IMR-90 (cell line): Measurements from ENCODE around the gene GLB1L. TPM values are rescaled to one million over a fixed set of nuclear protein-coding genes. Genes with fewer than 3 reads are reported as not detected.

Experiments used
- ATAC-seq: fragments of 200-7000 bp; cut with Tn5 transposase; 2 replicates; pipeline ENCODE4 v1.9.1; 2020; ENCODE audit warnings: low read depth, mild to moderate bottlenecking, moderate library complexity
- BruUV-seq: library from RNA; stranded (reverse); fragments of 400-500 nt; replicated peaks from 2 replicates; lab custom pipeline; 2021; lab: Mats Ljungman, UMichigan
- CTCF ChIA-PET: fragments of 300-600 bp; formaldehyde crosslinking; extraction: SDS; loops from one replicate; lab custom pipeline; 2021; ENCODE audit warnings: antibody characterized with exemption; lab: Yijun Ruan, JAX
- POLR2A ChIA-PET: fragments of 300-600 bp; sonication (Branson Sonifier 250); formaldehyde crosslinking; loops from one replicate; lab custom pipeline; 2022; ENCODE audit warnings: antibody characterized with exemption; ENCODE audit not compliant: unreplicated experiment; lab: Charles Lee
- DNase-seq: peaks from one replicate; pipeline ENCODE4 v3.0.0; 2013
- H2AFZ ChIP-seq: replicated peaks from 2 replicates; pipeline ENCODE3; 2013; ENCODE audit warnings: low read length, mild to moderate bottlenecking; ENCODE audit not compliant: poor library complexity
- H2AK5ac ChIP-seq: 2 replicates; pipeline ENCODE4 v1.6.1; 2013; ENCODE audit warnings: low read depth, low read length, inconsistent platforms
- H2AK9ac ChIP-seq: replicated peaks from 2 replicates; pipeline ENCODE3; 2013; ENCODE audit warnings: mild to moderate bottlenecking, low read depth, low read length, moderate library complexity; ENCODE audit not compliant: poor library complexity
- H2BK120ac ChIP-seq: 2 replicates; pipeline ENCODE4 v1.6.1; 2013; ENCODE audit warnings: low read depth, low read length, inconsistent platforms
- H2BK15ac ChIP-seq: 3 replicates; pipeline ENCODE4 v1.6.1; 2013; ENCODE audit warnings: low read depth, low read length, inconsistent platforms
- H2BK20ac ChIP-seq: 2 replicates; pipeline ENCODE4 v1.6.1; 2013; ENCODE audit warnings: low read depth, mild to moderate bottlenecking, inconsistent platforms, low read length, moderate library complexity
- H2BK5ac ChIP-seq: 2 replicates; pipeline ENCODE4 v1.6.1; 2013; ENCODE audit warnings: mild to moderate bottlenecking, low read depth, low read length, inconsistent platforms; ENCODE audit not compliant: poor library complexity, severe bottlenecking
- H3K14ac ChIP-seq: replicated peaks from 2 replicates; pipeline ENCODE4 v1.6.1; 2013; ENCODE audit warnings: low read depth, low read length, inconsistent platforms
- H3K18ac ChIP-seq: 2 replicates; pipeline ENCODE4 v1.6.1; 2013; ENCODE audit warnings: low read depth, low read length, control low read depth
- H3K23ac ChIP-seq: 2 replicates; pipeline ENCODE4 v1.6.1; 2013; ENCODE audit warnings: low read depth, low read length, inconsistent platforms
- H3K27ac ChIP-seq: 2 replicates; pipeline ENCODE4 v1.5.1; 2013; ENCODE audit warnings: mild to moderate bottlenecking, control low read depth, low read length; ENCODE audit not compliant: insufficient read depth
- H3K27me3 ChIP-seq: 2 replicates; pipeline ENCODE4 v1.6.1; 2013; ENCODE audit warnings: low read length; ENCODE audit not compliant: control insufficient read depth, insufficient read depth
- H3K36me3 ChIP-seq: 2 replicates; pipeline ENCODE4 v1.6.1; 2013; ENCODE audit warnings: low read length, mixed read lengths; ENCODE audit not compliant: control insufficient read depth, insufficient read depth
- H3K4ac ChIP-seq: 2 replicates; pipeline ENCODE4 v1.6.1; 2013; ENCODE audit warnings: low read depth, low read length, inconsistent platforms
- H3K4me1 ChIP-seq: 2 replicates; pipeline ENCODE4 v1.6.1; 2013; ENCODE audit warnings: low read length, mixed read lengths; ENCODE audit not compliant: control insufficient read depth, insufficient read depth
- H3K4me2 ChIP-seq: 2 replicates; pipeline ENCODE4 v1.6.1; 2013; ENCODE audit warnings: low read depth, mild to moderate bottlenecking, control low read depth, low read length, moderate library complexity
- H3K4me3 ChIP-seq: 2 replicates; pipeline ENCODE4 v1.5.1; 2013; ENCODE audit warnings: low read depth, mild to moderate bottlenecking, control low read depth, low read length, moderate library complexity; ENCODE audit not compliant: insufficient read depth
- H3K56ac ChIP-seq: 2 replicates; pipeline ENCODE4 v1.6.1; 2013; ENCODE audit warnings: low read length, inconsistent platforms; ENCODE audit not compliant: insufficient read depth; ENCODE audit errors: extremely low read depth
- H3K79me1 ChIP-seq, 2 experiments: 2 replicates each; pipeline ENCODE4 v1.6.1; 2013; ENCODE audit warnings: low read length in 2 of 2, inconsistent platforms in 1 of 2, low read depth in 1 of 2
- H3K9ac ChIP-seq: 2 replicates; pipeline ENCODE4 v1.6.1; 2013; ENCODE audit warnings: low read depth, low read length, control low read depth
- H3K9me1 ChIP-seq: 2 replicates; pipeline ENCODE4 v1.6.1; 2013; ENCODE audit warnings: low read length, inconsistent platforms; ENCODE audit not compliant: insufficient read depth
- H3K9me3 ChIP-seq: 2 replicates; pipeline ENCODE4 v1.6.1; 2013; ENCODE audit warnings: low read length; ENCODE audit not compliant: control insufficient read depth, insufficient read depth
- H4K20me1 ChIP-seq: 2 replicates; pipeline ENCODE4 v1.6.1; 2013; ENCODE audit warnings: low read length, inconsistent platforms; ENCODE audit not compliant: insufficient read depth
- H4K5ac ChIP-seq: 2 replicates; pipeline ENCODE4 v1.6.1; 2013; ENCODE audit warnings: mild to moderate bottlenecking, low read depth, low read length, control low read depth
- H4K8ac ChIP-seq, 2 experiments: 2 replicates each; pipeline ENCODE4 v1.6.1; 2013; ENCODE audit warnings: low read depth in 2 of 2, low read length in 2 of 2, control low read depth in 1 of 2, inconsistent platforms in 1 of 2
- H4K91ac ChIP-seq: 2 replicates; pipeline ENCODE4 v1.6.1; 2013; ENCODE audit warnings: low read depth, low read length, inconsistent platforms; ENCODE audit not compliant: insufficient read depth
- BHLHE40 ChIP-seq: fragments of 150-350 bp; IDR thresholded peaks from 2 replicates; pipeline ENCODE4 v1.6.1; 2016; ENCODE audit warnings: mild to moderate bottlenecking, low read depth, low read length
- CEBPB ChIP-seq: IDR thresholded peaks from 2 replicates; pipeline ENCODE4 v1.6.1; 2012; ENCODE audit warnings: low read depth, low read length, improper control_type of control experiment
- CHD1 ChIP-seq: IDR thresholded peaks from 2 replicates; pipeline ENCODE4 v1.6.1; 2012; ENCODE audit warnings: low read depth, low read length, improper control_type of control experiment
- FOS ChIP-seq: fragments of 150-350 bp; IDR thresholded peaks from 2 replicates; pipeline ENCODE4 v1.6.1; 2016; ENCODE audit warnings: low read depth, low read length
- MAFK ChIP-seq: IDR thresholded peaks from 2 replicates; pipeline ENCODE4 v1.6.1; 2012; ENCODE audit warnings: low read depth, low read length, improper control_type of control experiment
- MAZ ChIP-seq: IDR thresholded peaks from 2 replicates; pipeline ENCODE4 v1.6.1; 2012; ENCODE audit warnings: low read depth, mild to moderate bottlenecking, low read length, improper control_type of control experiment, moderate library complexity, borderline replicate concordance
- MXI1 ChIP-seq: IDR thresholded peaks from 2 replicates; pipeline ENCODE4 v1.6.1; 2012; ENCODE audit warnings: low read depth, mild to moderate bottlenecking, low read length, moderate library complexity, borderline replicate concordance
- NFE2L2 ChIP-seq: fragments of 150-350 bp; IDR thresholded peaks from 2 replicates; pipeline ENCODE4 v1.6.1; 2016; ENCODE audit warnings: low read depth, mild to moderate bottlenecking, low read length
- POLR2A ChIP-seq: IDR thresholded peaks from 2 replicates; pipeline ENCODE4 v1.6.1; 2012; ENCODE audit warnings: mild to moderate bottlenecking, low read depth, low read length
- RCOR1 ChIP-seq: IDR thresholded peaks from 2 replicates; pipeline ENCODE4 v1.6.1; 2012; ENCODE audit warnings: mild to moderate bottlenecking, low read length, improper control_type of control experiment; ENCODE audit not compliant: insufficient replicate concordance
- RFX5 ChIP-seq: IDR thresholded peaks from 2 replicates; pipeline ENCODE4 v1.8.0; 2012; ENCODE audit warnings: low read depth, mild to moderate bottlenecking, low read length, moderate library complexity
- SMC3 ChIP-seq: fragments of 150-350 bp; IDR thresholded peaks from 2 replicates; pipeline ENCODE4 v1.6.1; 2016; ENCODE audit warnings: low read depth, mild to moderate bottlenecking, antibody characterized with exemption, low read length, moderate library complexity
- WGBS, 2 experiments: methylation state at CpG; one replicate each; pipeline versions ENCODE4 v1.1.5 to v1.1.7; 2013; ENCODE audit warnings: missing lambda C conversion rate in 2 of 2; ENCODE audit not compliant: insufficient read length in 1 of 2; ENCODE audit errors: extremely low coverage in 2 of 2; 5-methylcytosine and 5-hydroxymethylcytosine counted together
- dilution Hi-C: fragments of 300-500 bp; cut with HindIII; formaldehyde crosslinking; loops from one replicate; pipeline ENCODE4 v1.14.3; 2018; ENCODE audit warnings: low sequenced_read_pairs; ENCODE audit not compliant: unreplicated experiment
- in situ Hi-C: fragments of 300-500 bp; cut with MboI; formaldehyde crosslinking; loops from 3 replicates; pipeline ENCODE4 v1.14.3; 2019; ENCODE audit warnings: low sequenced_read_pairs, inconsistent platforms, mixed read lengths
- intact Hi-C: fragments of 100-400 bp; cut with micrococcal nuclease; formaldehyde crosslinking; loops from 2 replicates; pipeline ENCODE4 v1.10.0; 2022
- polyA plus RNA-seq, 3 experiments: library from polyadenylated mRNA; depleted of rRNA; stranded (reverse); fragments of >200 nt; gene quantifications; 2 replicates each; pipeline ENCODE4 v1.2.3, GENCODE V29; 2012; ENCODE audit warnings: low replicate concordance in 1 of 3
- total RNA-seq: library from RNA; depleted of rRNA; stranded (reverse); fragments of >200 nt; gene quantifications from 2 replicates; pipeline ENCODE4 v1.2.3, GENCODE V29; 2012
- TF ChIP-seq, protein P1 (sequence below): conservative IDR thresholded peaks from 2 replicates; pipeline ENCODE4 v1.5.1; 2012; ENCODE audit warnings: mild to moderate bottlenecking, low read depth, low read length, improper control_type of control experiment
- TF ChIP-seq, protein P2 (sequence below): fragments of 150-350 bp; IDR thresholded peaks from 2 replicates; pipeline ENCODE4 v1.6.1; 2017; ENCODE audit warnings: mild to moderate bottlenecking, antibody characterized with exemption, low read length, low read depth
- TF ChIP-seq, protein P3 (sequence below): fragments of 150-350 bp; IDR thresholded peaks from 2 replicates; pipeline ENCODE4 v1.6.1; 2016; ENCODE audit warnings: low read depth, mild to moderate bottlenecking, low read length, moderate library complexity, borderline replicate concordance

The GLB1L gene
- total and polyA plus RNA-seq, 2 of the 4 experiments (the other 2 are of a cell fraction), result 4.1 to 6.2 TPM

DNA sequence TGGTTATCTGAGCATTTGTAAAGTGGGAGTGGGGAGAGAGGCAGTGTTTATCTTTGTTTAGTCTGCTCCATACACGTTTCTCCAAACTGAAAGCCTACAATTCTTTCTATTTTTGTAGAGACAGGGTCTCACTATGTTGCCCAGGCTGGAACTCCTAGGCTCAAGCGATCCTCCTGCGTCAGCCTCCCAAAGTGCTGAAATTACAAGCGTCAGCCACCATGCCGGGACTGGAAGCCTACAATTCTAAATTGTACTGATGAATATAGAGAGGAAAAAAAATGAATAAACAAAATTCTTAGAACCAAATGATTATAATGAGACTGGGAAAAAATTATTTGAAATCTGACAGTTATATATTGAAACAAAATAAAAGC lies 40.1 kb downstream of the GLB1L start:
- H3K27me3 ChIP-seq, result no peaks in the 10 kb centered on the region
- no CpG with 5 or more reads among the region's 5 CpGs for WGBS, 2 experiments
- H3K27ac ChIP-seq, result no peak overlapping the region
- no peak overlapping the region for H4K91ac ChIP-seq
- DNase-seq (no peak), ATAC-seq (no peak)
- no peak overlapping the region for H2BK20ac ChIP-seq
- in situ Hi-C loops (loop anchor here (5.0 kb wide), 1 partner anchor 33 kb away; the partner anchor contains the start of gene SLC23A3), intact Hi-C loops (no loop called here), dilution Hi-C loops (no loop called here)
- H3K4me2 ChIP-seq, result no peak overlapping the region
- no peak overlapping the region for H4K8ac ChIP-seq
- H2BK15ac ChIP-seq, result no peak overlapping the region
- H2AK5ac ChIP-seq, result no peak overlapping the region
- no peak overlapping the region for H2AFZ ChIP-seq
- no peak overlapping the region for H3K14ac ChIP-seq
- H4K20me1 ChIP-seq, result peaks cover 9% of the 10 kb centered on the region; the same call in 1 of the 2 replicates
- ChIA-PET CTCF (no interaction called here), POLR2A (no interaction called here)
- H2BK5ac ChIP-seq, result no peak overlapping the region
- H3K56ac ChIP-seq, result no peak overlapping the region
- peaks cover 5 to 19% of the 10 kb centered on the region in 2 experiments; a peak in 3 of 4 replicates for H3K79me1 ChIP-seq
- no peak overlapping the region for H3K18ac ChIP-seq
- H3K9me3 ChIP-seq, result no peaks in the 10 kb centered on the region
- TF ChIP-seq, protein P1, sequence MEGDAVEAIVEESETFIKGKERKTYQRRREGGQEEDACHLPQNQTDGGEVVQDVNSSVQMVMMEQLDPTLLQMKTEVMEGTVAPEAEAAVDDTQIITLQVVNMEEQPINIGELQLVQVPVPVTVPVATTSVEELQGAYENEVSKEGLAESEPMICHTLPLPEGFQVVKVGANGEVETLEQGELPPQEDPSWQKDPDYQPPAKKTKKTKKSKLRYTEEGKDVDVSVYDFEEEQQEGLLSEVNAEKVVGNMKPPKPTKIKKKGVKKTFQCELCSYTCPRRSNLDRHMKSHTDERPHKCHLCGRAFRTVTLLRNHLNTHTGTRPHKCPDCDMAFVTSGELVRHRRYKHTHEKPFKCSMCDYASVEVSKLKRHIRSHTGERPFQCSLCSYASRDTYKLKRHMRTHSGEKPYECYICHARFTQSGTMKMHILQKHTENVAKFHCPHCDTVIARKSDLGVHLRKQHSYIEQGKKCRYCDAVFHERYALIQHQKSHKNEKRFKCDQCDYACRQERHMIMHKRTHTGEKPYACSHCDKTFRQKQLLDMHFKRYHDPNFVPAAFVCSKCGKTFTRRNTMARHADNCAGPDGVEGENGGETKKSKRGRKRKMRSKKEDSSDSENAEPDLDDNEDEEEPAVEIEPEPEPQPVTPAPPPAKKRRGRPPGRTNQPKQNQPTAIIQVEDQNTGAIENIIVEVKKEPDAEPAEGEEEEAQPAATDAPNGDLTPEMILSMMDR, result no peak
- TF ChIP-seq, protein P2, sequence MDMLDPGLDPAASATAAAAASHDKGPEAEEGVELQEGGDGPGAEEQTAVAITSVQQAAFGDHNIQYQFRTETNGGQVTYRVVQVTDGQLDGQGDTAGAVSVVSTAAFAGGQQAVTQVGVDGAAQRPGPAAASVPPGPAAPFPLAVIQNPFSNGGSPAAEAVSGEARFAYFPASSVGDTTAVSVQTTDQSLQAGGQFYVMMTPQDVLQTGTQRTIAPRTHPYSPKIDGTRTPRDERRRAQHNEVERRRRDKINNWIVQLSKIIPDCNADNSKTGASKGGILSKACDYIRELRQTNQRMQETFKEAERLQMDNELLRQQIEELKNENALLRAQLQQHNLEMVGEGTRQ, result no peak
- TF ChIP-seq BHLHE40 (no peak), MXI1 (no peak), MAZ (no peak), CHD1 (no peak), MAFK (no peak), RFX5 (no peak), NFE2L2 (no peak), CEBPB (no peak), POLR2A (no peak), FOS (no peak), SMC3 (no peak), RCOR1 (no peak)
- TF ChIP-seq, protein P3, sequence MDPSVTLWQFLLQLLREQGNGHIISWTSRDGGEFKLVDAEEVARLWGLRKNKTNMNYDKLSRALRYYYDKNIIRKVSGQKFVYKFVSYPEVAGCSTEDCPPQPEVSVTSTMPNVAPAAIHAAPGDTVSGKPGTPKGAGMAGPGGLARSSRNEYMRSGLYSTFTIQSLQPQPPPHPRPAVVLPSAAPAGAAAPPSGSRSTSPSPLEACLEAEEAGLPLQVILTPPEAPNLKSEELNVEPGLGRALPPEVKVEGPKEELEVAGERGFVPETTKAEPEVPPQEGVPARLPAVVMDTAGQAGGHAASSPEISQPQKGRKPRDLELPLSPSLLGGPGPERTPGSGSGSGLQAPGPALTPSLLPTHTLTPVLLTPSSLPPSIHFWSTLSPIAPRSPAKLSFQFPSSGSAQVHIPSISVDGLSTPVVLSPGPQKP, result no peak
- no peak overlapping the region for H3K4me3 ChIP-seq
- peaks cover 15% of the 10 kb centered on the region for H3K36me3 ChIP-seq
- H2BK120ac ChIP-seq, result no peak overlapping the region
- H3K4me1 ChIP-seq, result peaks cover 16% of the 10 kb centered on the region
- H2AK9ac ChIP-seq, result no peak overlapping the region
- H3K9ac ChIP-seq, result no peak overlapping the region
- H3K9me1 ChIP-seq, result peaks cover 8% of the 10 kb centered on the region; the same call in 1 of the 2 replicates
- no TSS peak for BruUV-seq
- no peak overlapping the region for H3K4ac ChIP-seq
- no peak overlapping the region for H3K23ac ChIP-seq
- no peak overlapping the region for H4K5ac ChIP-seq
